Measurements from ENCODE around the gene PI16.

PI16 gene

GRCh38 chr6:36954262-36954931 lies at the start of gene PI16:
Gene PI16 (plus strand): TSS chr6:36954738. CDS start chr6:36954761, 23 bp downstream.
- DNase-seq (ENCODE audit: low read depth in 2 of 2) = no peak

- DNase-seq (ENCODE audit: low read depth in 2 of 2) = no peak
Measured at GRCh38 chr6:36904851-36905393, 49.6 kb upstream of the PI16 start.

GRCh38 chr6:36906539-36907325 lies 47.8 kb upstream of the PI16 start:
- no peak for DNase-seq (ENCODE audit: low read depth in 2 of 2)

GRCh38 chr6:36907781-36908180 lies 46.8 kb upstream of the PI16 start:
- no peak for DNase-seq (ENCODE audit: low read depth in 2 of 2)

GRCh38 chr6:36908747-36909146 lies 45.8 kb upstream of the PI16 start:
- no peak for DNase-seq (ENCODE audit: low read depth in 2 of 2)

GRCh38 chr6:36912030-36912454 lies 42.5 kb upstream of the PI16 start:
- no peak for DNase-seq (ENCODE audit: low read depth in 2 of 2)

GRCh38 chr6:36912586-36912985 lies 42.0 kb upstream of the PI16 start:
- peak; percentile 38 to 54 for DNase-seq (ENCODE audit: low read depth in 2 of 2)

GRCh38 chr6:36913082-36913481 lies 41.5 kb upstream of the PI16 start:
- DNase-seq (ENCODE audit: low read depth in 2 of 2) = no peak

GRCh38 chr6:36914227-36914794 lies 40.2 kb upstream of the PI16 start:
- no peak for DNase-seq (ENCODE audit: low read depth in 2 of 2)

- DNase-seq (ENCODE audit: low read depth in 2 of 2) = no peak
Measured at GRCh38 chr6:36915599-36915998, 38.9 kb upstream of the PI16 start.

GRCh38 chr6:36916126-36916525 lies 38.4 kb upstream of the PI16 start:
- DNase-seq (ENCODE audit: low read depth in 2 of 2) = no peak

- DNase-seq (ENCODE audit: low read depth in 2 of 2) = no peak
Measured at GRCh38 chr6:36917541-36918193, 36.9 kb upstream of the PI16 start.

GRCh38 chr6:36920049-36920448 lies 34.5 kb upstream of the PI16 start:
- no peak for DNase-seq (ENCODE audit: low read depth in 2 of 2)

GRCh38 chr6:36920546-36920945 lies 34.0 kb upstream of the PI16 start:
- no peak for DNase-seq (ENCODE audit: low read depth in 2 of 2)

GRCh38 chr6:36924131-36924530 lies 30.4 kb upstream of the PI16 start:
- no peak for DNase-seq (ENCODE audit: low read depth in 2 of 2)

- DNase-seq (ENCODE audit: low read depth in 2 of 2) = no peak
Measured at GRCh38 chr6:36924778-36925374, 29.7 kb upstream of the PI16 start.

GRCh38 chr6:36925809-36926208 lies 28.7 kb upstream of the PI16 start:
- no peak for DNase-seq (ENCODE audit: low read depth in 2 of 2)

GRCh38 chr6:36926708-36927513 lies 27.6 kb upstream of the PI16 start:
- no peak for DNase-seq (ENCODE audit: low read depth in 2 of 2)

GRCh38 chr6:36927691-36928546 lies 26.6 kb upstream of the PI16 start:
- DNase-seq (ENCODE audit: low read depth in 2 of 2) = no peak

- DNase-seq (ENCODE audit: low read depth in 2 of 2) = no peak
Measured at GRCh38 chr6:36928547-36928918, 26.0 kb upstream of the PI16 start.

Data from stimulated activated CD8-positive, alpha-beta memory T cell treated with anti-CD3 and anti-CD28 coated beads, Interleukin-7, amount 100 ng/mL, for 4 hours (primary cell).